ENCODE results near the gene PAPSS2.

The PAPSS2 gene

DNA sequence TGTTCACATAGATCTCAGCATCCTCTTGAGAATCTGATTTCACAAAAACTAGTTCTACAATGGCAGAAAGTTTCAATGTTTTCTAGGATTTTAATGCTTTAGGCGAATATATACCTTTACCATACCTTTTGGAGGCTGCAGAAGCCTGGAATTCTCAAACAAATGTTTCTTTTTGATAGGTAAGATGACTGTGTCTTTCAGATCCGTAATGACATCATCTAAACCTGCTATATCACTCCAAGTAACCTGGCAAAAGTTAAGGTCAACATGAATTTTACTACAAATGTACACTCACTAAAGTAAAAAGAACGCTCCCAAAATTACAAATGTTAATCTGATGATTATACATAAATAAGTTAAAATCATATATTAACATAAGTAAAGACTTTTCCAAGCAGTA, 130.5 kb downstream of the PAPSS2 start:
- no peak for DNase-seq (ENCODE audit: low spot score)

GRCh38 chr10:87794285-87794684, 134.6 kb downstream of the PAPSS2 start:
- no peak for DNase-seq (ENCODE audit: low spot score)

Data from kidney tubule cell (primary cell).